Neural cell (in vitro differentiated cells): ENCODE data around the gene ALDOC. TPM values are rescaled to one million over a fixed set of nuclear protein-coding genes. Genes with fewer than 3 reads are reported as not detected.

Source experiments
- H2AFZ ChIP-seq: fragments of 200-600, 300-800 bp; sonication (generic), shearing (Covaris generic); 2 replicates; pipeline ENCODE4 v1.6.0; 2014; ENCODE audit warnings: low read depth, mild to moderate bottlenecking, antibody characterized with exemption, low read length, moderate library complexity
- H3F3A ChIP-seq: fragments of 200-600 bp; shearing (Covaris generic); 2 replicates; pipeline ENCODE4 v1.6.1; 2016; ENCODE audit warnings: mild to moderate bottlenecking, moderate library complexity, mixed read lengths, antibody characterized with exemption, low read length; ENCODE audit not compliant: insufficient read depth, poor library complexity, severe bottlenecking
- H3K27ac ChIP-seq: fragments of 200-600, 300-800 bp; sonication (generic), shearing (Covaris generic); 2 replicates; pipeline ENCODE4 v1.5.1; 2014; ENCODE audit warnings: mild to moderate bottlenecking, low read length, moderate library complexity
- H3K27me3 ChIP-seq: fragments of 300-800, 200-600 bp; sonication (generic), shearing (Covaris generic); 2 replicates; pipeline ENCODE4 v1.6.0; 2014; ENCODE audit warnings: mild to moderate bottlenecking, low read depth, low read length, moderate library complexity; ENCODE audit not compliant: insufficient read depth
- H3K36me3 ChIP-seq: fragments of 300-800, 200-600 bp; sonication (generic), shearing (Covaris generic); 2 replicates; pipeline ENCODE4 v1.5.1; 2014; ENCODE audit warnings: mild to moderate bottlenecking, antibody characterized with exemption, low read length, moderate library complexity; ENCODE audit not compliant: insufficient read depth
- H3K4me2 ChIP-seq: fragments of 300-800, 200-600 bp; sonication (generic), shearing (Covaris generic); 2 replicates; pipeline ENCODE4 v1.6.0; 2014; ENCODE audit warnings: mild to moderate bottlenecking, low read length
- H3K4me3 ChIP-seq: fragments of 300-800, 200-600 bp; sonication (generic), shearing (Covaris generic); 2 replicates; pipeline ENCODE4 v1.5.1; 2014; ENCODE audit warnings: mild to moderate bottlenecking, low read length, moderate library complexity
- H3K79me2 ChIP-seq: fragments of 200-600 bp; shearing (Covaris generic); replicated peaks from 2 replicates; pipeline ENCODE4 v1.6.0; 2014; ENCODE audit warnings: mild to moderate bottlenecking, low read length, moderate library complexity; ENCODE audit not compliant: insufficient read depth
- H3K9ac ChIP-seq: fragments of 300-800, 200-600 bp; sonication (generic), shearing (Covaris generic); 2 replicates; pipeline ENCODE4 v1.6.1; 2016; ENCODE audit warnings: mild to moderate bottlenecking, low read length, mixed read lengths
- H3K9me2 ChIP-seq: fragments of 200-600 bp; shearing (Covaris generic); 2 replicates; pipeline ENCODE4 v1.6.1; 2016; ENCODE audit warnings: mild to moderate bottlenecking, low read length, mixed read lengths; ENCODE audit not compliant: insufficient read depth
- H3K9me3 ChIP-seq: fragments of 200-600, 300-800 bp; sonication (generic), shearing (Covaris generic); 2 replicates; pipeline ENCODE4 v1.6.1; 2016; ENCODE audit warnings: mild to moderate bottlenecking, mixed run types, low read length, moderate library complexity, mixed read lengths
- H4K20me1 ChIP-seq: fragments of 200-600 bp; shearing (Covaris generic); 2 replicates; pipeline ENCODE4 v1.6.1; 2016; ENCODE audit warnings: mild to moderate bottlenecking, mixed run types; ENCODE audit not compliant: insufficient read depth
- CTCF ChIP-seq: fragments of 450-650 bp; IDR thresholded peaks from 2 replicates; pipeline ENCODE4 v1.5.1; 2014; ENCODE audit warnings: antibody characterized with exemption, mild to moderate bottlenecking, moderate library complexity; ENCODE audit not compliant: poor library complexity, severe bottlenecking
- EP300 ChIP-seq: fragments of 450-650 bp; conservative IDR thresholded peaks from 2 replicates; pipeline ENCODE4 v1.6.1; 2014; ENCODE audit warnings: antibody characterized with exemption, mild to moderate bottlenecking, moderate library complexity; ENCODE audit not compliant: poor library complexity, severe bottlenecking
- EZH2 ChIP-seq: fragments of 200-600, 300-800 bp; shearing (Covaris generic), sonication (generic); IDR thresholded peaks from 2 replicates; pipeline ENCODE4 v1.6.1; 2014; ENCODE audit warnings: antibody characterized with exemption, low read length, borderline replicate concordance, mild to moderate bottlenecking; ENCODE audit not compliant: insufficient read depth, poor library complexity, severe bottlenecking
- MXI1 ChIP-seq: fragments of 450-650 bp; conservative IDR thresholded peaks from 2 replicates; pipeline ENCODE4 v1.6.1; 2014; ENCODE audit warnings: antibody characterized with exemption, mild to moderate bottlenecking; ENCODE audit not compliant: poor library complexity, severe bottlenecking
- RAD21 ChIP-seq: fragments of 450-650 bp; conservative IDR thresholded peaks from 2 replicates; pipeline ENCODE4 v1.6.1; 2014; ENCODE audit warnings: antibody characterized with exemption, mild to moderate bottlenecking, moderate library complexity
- REST ChIP-seq: IDR thresholded peaks from 2 replicates; pipeline ENCODE4 v1.6.1; 2012; ENCODE audit warnings: borderline replicate concordance
- SMC3 ChIP-seq: fragments of 450-650 bp; conservative IDR thresholded peaks from 2 replicates; pipeline ENCODE4 v1.6.1; 2014; ENCODE audit warnings: antibody characterized with exemption, mild to moderate bottlenecking, moderate library complexity; ENCODE audit not compliant: poor library complexity
- polyA plus RNA-seq: library from polyadenylated mRNA; depleted of rRNA; stranded (reverse); fragments of >200 nt; gene quantifications from 2 replicates; pipeline ENCODE4 v1.2.3, GENCODE V29; 2014

Gene ALDOC
- polyA plus RNA-seq, 1 donor from 2014 or later = 4.0 TPM

GRCh38 chr17:28555022-28555421, 21.7 kb downstream of the ALDOC start:
- TF ChIP-seq EZH2 = no peak
- TF ChIP-seq CTCF = no peak
- TF ChIP-seq SMC3 = no peak
- no peak for TF ChIP-seq RAD21
- TF ChIP-seq EP300 = no peak
- Histone ChIP-seq H3K27me3 (no peaks in the 10 kb centered on the region), H2AFZ (no peak overlapping the region), H3K9me3 (no peaks in the 10 kb centered on the region), H3F3A (no peaks in the 10 kb centered on the region), H3K36me3 (no peaks in the 10 kb centered on the region), H4K20me1 (no peaks in the 10 kb centered on the region), H3K9ac (no peak overlapping the region), H3K27ac (no peak overlapping the region), H3K4me2 (no peak overlapping the region), H3K4me3 (no peak overlapping the region), H3K79me2 (peaks cover 8% of the 10 kb centered on the region), H3K9me2 (no peaks in the 10 kb centered on the region)

- H3K9me2 ChIP-seq = no peaks in the 10 kb centered on the region
- no peak overlapping the region for H3K4me2 ChIP-seq
- H3K27ac ChIP-seq = no peak overlapping the region
- no peaks in the 10 kb centered on the region for H3K27me3 ChIP-seq
- H3K36me3 ChIP-seq = no peaks in the 10 kb centered on the region
- TF ChIP-seq EZH2 (no peak), RAD21 (peak; percentile 26), REST (no peak), EP300 (no peak), SMC3 (peak; percentile 13), MXI1 (no peak), CTCF (peak; percentile 38)
- no peak overlapping the region for H3K9ac ChIP-seq
- no peaks in the 10 kb centered on the region for H3F3A ChIP-seq
- no peak overlapping the region for H3K4me3 ChIP-seq
- H2AFZ ChIP-seq = no peak overlapping the region
- no peaks in the 10 kb centered on the region for H4K20me1 ChIP-seq
- H3K9me3 ChIP-seq = no peaks in the 10 kb centered on the region
- H3K79me2 ChIP-seq = peaks cover 8% of the 10 kb centered on the region
Observed at GRCh38 chr17:28554565-28554964, 22.1 kb downstream of the ALDOC start.
